GM12801 (cell line): ENCODE data around the gene TANGO2.

Experiments
- TF ChIP-seq, protein P1 (sequence below): IDR thresholded peaks from one replicate; pipeline ENCODE4 v1.5.1; 2011; ENCODE audit warnings: control low read depth; ENCODE audit not compliant: insufficient read length; ENCODE audit errors: extremely low read depth

TANGO2 gene

DNA sequence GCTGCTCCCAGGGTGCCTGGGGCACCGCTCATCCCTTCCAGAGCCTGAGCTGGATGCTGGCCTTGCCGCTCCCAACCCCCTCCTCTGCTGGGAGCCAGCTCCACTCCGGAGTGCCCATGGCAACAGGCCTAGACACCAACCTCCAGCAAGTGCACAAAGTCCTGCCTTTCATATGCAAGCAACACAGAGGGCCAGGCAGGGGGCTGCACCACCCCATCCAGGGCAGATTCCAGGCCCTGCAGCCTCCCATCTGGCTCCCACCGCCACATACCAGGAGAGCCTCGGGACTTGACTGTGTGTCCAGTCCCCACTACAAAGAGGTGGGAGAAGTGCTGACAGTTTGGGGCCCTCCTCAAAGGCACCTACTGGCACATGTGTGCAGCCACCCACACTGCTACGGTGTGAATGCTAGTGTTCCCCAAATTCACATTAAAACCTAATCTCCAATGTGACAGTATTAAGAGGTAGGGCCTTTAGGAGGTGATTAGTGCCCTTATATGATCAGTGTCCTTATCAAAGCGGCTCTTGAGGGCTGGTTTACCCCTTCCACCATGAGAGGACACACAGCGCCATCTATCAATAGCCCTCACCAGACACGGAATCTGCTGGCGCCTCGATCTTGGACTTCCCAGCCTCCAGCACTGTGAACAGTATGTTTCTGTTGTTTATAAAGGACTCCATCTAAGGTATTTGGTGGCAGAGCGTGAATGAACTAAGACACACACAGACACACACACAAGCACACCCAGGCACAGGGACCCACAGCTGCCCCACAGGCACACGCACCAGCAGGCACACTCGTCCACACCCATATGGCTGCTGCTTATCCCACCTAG, 20.4 kb upstream of the TANGO2 start:
- TF ChIP-seq, protein P1, sequence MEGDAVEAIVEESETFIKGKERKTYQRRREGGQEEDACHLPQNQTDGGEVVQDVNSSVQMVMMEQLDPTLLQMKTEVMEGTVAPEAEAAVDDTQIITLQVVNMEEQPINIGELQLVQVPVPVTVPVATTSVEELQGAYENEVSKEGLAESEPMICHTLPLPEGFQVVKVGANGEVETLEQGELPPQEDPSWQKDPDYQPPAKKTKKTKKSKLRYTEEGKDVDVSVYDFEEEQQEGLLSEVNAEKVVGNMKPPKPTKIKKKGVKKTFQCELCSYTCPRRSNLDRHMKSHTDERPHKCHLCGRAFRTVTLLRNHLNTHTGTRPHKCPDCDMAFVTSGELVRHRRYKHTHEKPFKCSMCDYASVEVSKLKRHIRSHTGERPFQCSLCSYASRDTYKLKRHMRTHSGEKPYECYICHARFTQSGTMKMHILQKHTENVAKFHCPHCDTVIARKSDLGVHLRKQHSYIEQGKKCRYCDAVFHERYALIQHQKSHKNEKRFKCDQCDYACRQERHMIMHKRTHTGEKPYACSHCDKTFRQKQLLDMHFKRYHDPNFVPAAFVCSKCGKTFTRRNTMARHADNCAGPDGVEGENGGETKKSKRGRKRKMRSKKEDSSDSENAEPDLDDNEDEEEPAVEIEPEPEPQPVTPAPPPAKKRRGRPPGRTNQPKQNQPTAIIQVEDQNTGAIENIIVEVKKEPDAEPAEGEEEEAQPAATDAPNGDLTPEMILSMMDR, result no peak

DNA sequence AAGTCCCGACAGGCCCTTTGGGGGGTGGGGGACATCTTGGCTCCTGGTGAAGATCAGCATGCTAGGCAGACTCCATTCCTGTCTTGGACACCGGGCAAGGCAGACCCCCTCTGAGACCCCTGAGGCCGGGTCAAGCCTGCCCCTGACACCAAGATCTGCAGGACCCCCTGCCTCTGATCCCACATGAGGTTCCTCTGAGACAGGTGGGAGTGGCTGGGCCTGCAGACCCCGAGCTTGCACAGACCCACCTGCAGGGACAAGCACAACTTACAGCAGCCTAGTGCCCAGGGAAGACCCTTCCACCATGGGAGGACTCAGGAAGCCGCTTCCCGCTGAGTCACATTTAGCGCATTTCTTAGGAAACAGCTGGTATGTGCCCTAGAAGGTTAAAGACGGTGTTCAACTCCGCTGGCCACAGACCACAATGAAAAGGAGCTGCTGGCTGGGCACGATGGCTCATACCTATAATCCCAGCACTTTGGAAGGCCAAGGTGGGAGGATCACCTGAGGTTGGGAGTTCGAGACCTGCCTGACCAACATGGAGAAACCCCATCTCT, 19.8 kb upstream of the TANGO2 start:
- TF ChIP-seq, protein P1, result no peak

DNA sequence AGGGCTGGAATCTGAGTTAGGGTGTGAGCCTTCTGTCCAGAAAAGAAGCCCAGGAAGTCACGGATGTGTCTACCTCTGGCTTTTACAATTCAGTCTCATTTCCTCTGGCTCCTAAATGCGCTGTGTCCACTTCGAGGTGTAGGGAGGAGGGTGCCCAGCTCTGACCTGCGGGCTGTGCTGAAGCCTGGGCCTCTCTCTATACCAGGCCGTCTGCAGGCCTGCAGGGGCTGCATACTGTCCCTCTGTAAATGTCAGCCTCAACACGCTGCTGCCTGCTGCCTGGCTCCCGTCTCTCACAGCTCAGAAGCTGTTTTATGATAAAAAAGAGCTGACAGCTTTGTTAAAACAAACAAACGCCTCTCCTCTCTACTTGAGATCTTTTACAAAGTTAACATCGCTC, 18.8 kb upstream of the TANGO2 start:
- TF ChIP-seq, protein P1, result no peak

DNA sequence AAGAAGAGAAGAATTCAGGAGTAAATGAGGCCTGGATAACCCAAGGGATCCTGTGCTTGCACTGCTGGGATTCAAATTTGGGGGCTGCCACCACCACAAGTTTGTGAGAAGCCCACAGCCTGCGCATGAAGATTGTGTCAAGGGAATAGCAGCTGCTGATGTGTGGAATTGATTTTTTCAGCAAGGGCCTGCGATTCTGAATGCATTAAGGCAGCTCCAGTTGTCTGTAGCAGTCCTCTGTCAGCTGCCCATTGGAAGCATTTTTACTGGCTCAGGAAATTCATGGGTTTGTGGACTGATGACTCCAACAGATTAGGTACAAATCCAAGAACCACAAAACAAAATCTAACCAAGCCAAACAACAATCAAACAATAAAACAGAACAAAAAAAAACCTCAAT, 18.3 kb upstream of the TANGO2 start:
- TF ChIP-seq, protein P1, result no peak

DNA sequence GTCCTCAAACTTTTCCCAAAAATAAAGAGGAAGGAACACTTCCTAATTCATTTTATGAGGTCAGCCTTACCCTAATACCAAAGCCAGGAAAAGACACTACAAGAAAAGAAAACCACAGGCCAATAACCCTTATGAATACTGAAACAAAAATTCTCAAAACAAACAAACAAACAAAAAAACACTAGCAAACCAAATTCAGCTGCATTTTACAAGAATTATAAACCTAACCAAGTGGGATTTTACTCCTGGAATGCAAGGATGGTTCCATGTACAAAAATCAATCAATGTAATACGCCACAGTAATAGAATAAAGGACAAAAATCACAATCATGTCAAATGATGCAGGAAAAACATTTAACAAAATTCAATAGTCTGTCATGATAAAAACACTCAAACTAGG, 17.6 kb upstream of the TANGO2 start:
- TF ChIP-seq, protein P1, result no peak

DNA sequence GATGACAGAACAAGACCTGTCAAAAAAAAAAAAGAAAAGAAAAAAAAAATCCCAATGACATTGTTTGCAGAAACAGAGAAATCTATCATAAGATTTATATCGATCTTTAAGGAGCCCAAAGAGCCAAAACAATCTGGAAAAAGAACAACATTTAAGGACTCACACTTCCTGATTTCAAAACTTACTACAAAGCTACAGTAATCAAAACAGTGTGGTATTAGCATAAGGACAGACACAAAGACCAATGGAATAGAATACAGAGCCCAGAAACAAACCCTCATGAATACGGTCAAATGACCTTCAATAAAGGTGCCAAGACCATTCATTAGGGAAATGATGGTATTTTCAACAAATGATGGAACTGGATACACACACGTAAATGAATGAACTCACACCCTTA, 16.4 kb upstream of the TANGO2 start:
- TF ChIP-seq, protein P1, result no peak

DNA sequence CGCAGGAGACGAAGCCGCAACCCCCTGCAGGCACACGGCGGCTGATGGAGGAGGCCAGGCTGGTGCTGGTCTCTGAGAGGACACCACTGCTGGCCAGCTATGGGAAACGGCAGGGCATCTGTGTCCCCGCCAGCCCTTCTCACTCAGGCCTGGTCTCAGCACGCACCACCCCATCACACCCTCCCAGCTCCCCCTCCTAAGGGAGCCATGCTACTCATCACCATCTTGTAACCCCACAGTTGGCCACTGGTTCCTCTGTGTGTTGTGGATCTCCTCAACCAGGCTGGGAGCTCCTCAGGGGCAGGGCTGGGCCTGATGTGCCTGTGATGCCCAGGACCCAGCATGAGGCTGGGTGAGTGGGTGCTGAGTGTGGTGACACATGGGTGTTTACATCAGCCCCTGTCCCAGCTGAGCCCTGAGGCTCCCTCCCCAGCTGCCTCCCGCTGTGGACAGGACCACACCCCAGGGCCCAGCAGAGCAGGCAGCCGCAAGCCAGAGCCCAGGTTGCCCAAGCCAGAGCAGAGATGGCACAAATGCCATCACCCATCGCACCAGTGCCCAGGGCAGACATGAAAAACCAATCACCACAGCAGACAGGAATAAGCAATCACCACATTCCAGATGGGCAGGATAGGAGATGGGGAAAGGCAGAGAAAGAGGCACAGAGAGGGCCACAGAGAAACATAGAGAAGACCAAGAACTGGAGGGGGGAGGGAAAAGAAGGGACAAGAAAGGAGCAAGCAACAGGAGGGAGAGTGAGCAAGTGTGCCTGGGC, 12.5 kb upstream of the TANGO2 start:
- TF ChIP-seq, protein P1, result no peak
